Stomach (tissue), 4 donors: ENCODE measurements around the gene SECISBP2.

Source experiments
- POLR2A ChIP-seq, 4 donors: fragments of 450-650 bp; IDR thresholded peaks; one replicate each; pipeline ENCODE4 v1.6.1; 2016; ENCODE audit warnings: antibody characterized with exemption in 4 of 4, control low read depth in 2 of 4, mild to moderate bottlenecking in 1 of 4, moderate library complexity in 1 of 4
- POLR2AphosphoS5 ChIP-seq, 3 donors: sonication (generic); formaldehyde crosslinking; IDR thresholded peaks; one replicate each; pipeline ENCODE4 v1.6.1; 2016; ENCODE audit warnings: antibody characterized with exemption in 3 of 3

DNA sequence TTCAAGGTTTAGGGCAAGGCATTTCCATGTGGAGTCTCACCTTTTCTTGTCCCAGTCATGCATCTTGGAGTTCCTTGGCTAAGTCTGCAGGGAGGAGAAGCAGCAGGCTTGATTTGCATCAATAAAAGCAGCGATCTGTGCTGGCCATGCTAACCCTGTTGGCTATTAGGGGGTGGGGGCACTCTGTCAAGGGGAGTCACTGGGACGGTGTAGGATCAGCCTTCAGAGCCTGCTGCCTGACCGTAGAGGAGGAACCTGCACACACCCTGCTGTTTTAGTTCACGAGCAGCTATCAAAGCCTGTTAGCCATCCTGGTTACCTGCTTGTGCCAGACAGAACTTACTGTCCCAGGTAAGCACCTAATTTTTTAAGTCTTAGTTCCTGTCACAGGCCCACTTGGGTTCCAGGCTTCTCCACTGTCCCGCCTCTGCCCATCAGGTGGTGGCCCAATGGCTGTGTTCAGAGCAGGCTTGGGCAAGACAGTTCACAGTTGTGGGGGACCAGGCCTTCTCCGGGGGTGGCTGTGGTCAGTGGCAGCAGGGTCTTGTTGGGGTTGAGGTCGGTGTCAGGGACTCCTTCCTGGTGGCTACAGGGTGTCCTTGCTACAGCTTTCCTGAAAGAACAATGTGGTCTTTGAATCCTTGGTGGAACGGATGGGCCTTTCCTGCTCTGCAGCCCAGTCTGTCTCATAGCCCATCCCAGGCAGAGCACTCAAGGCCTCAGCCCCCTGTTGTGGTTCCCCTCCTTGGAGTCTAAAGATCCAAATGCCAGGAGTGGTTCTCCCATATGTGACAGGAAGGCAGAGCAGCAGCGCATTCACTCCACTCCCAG, 43.7 kb downstream of the SECISBP2 start:
- TF ChIP-seq POLR2A (IDR thresholded peaks at IDR 0.05): no peak
- TF ChIP-seq POLR2AphosphoS5 (IDR thresholded peaks at IDR 0.05): no peak
